Measurements from ENCODE around the gene LPCAT3.

The LPCAT3 gene

DNA sequence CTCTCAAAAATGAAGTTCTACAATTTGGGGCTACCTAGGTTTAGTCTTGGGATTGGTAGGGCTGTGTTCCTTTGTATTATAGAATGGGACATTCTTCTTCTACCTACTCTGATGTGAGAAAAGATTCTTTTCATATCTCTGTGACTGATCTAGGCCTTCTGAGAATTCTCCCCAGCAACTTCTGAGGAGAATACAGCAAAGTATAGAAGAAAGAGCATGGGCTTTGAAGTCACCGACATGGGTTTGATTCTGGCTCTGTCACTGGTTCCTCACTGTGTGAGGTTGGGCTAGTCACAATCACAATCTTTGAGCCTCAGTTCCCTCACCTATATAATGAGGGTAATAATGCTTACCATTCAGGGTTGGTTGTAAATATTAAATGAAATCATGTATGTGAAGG is 85.5 kb downstream of the LPCAT3 start:
- TF ChIP-seq EGR1 (IDR thresholded peaks at IDR 0.05) (no peak), REST (IDR thresholded peaks at IDR 0.05; ENCODE audit: low read depth) (no peak), ZBTB7A (IDR thresholded peaks at IDR 0.05; ENCODE audit: low read depth) (no peak), TAF1 (IDR thresholded peaks at IDR 0.05; ENCODE audit: low read depth) (no peak), FOXM1 (IDR thresholded peaks at IDR 0.05; ENCODE audit: borderline replicate concordance, low read depth) (no peak)
- TF ChIP-seq, protein P1, sequence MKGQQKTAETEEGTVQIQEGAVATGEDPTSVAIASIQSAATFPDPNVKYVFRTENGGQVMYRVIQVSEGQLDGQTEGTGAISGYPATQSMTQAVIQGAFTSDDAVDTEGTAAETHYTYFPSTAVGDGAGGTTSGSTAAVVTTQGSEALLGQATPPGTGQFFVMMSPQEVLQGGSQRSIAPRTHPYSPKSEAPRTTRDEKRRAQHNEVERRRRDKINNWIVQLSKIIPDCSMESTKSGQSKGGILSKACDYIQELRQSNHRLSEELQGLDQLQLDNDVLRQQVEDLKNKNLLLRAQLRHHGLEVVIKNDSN (IDR thresholded peaks at IDR 0.05), result no peak

GRCh38 chr12:6929466-6930452 is 88.5 kb downstream of the LPCAT3 start:
- TF ChIP-seq CREB1 (IDR thresholded peaks at IDR 0.05; ENCODE audit: low read depth), result no peak
- TF ChIP-seq REST (IDR thresholded peaks at IDR 0.05; ENCODE audit: low read depth), result no peak
- TF ChIP-seq, protein P1 (IDR thresholded peaks at IDR 0.05), result no peak
- TF ChIP-seq RAD21 (IDR thresholded peaks at IDR 0.05; ENCODE audit: low read depth), result no peak
- no peak for TF ChIP-seq CEBPB (IDR thresholded peaks at IDR 0.05)
- no peak for TF ChIP-seq FOXM1 (IDR thresholded peaks at IDR 0.05; ENCODE audit: borderline replicate concordance, low read depth)
- no peak for TF ChIP-seq TEAD4 (IDR thresholded peaks at IDR 0.05)
- no peak for TF ChIP-seq EGR1 (IDR thresholded peaks at IDR 0.05)
- no peak for TF ChIP-seq TCF12 (IDR thresholded peaks at IDR 0.05; ENCODE audit: low read depth)
- TF ChIP-seq EP300 (IDR thresholded peaks at IDR 0.05; ENCODE audit: borderline replicate concordance), result no peak
- no peak for TF ChIP-seq TAF1 (IDR thresholded peaks at IDR 0.05; ENCODE audit: low read depth)
- TF ChIP-seq YY1 (IDR thresholded peaks at IDR 0.05; ENCODE audit: low read depth), result no peak
- no peak for TF ChIP-seq MAX (IDR thresholded peaks at IDR 0.05)
- no peak for TF ChIP-seq NFIC (IDR thresholded peaks at IDR 0.05)

- TF ChIP-seq REST (IDR thresholded peaks at IDR 0.05; ENCODE audit: low read depth), result no peak
- TF ChIP-seq RAD21 (IDR thresholded peaks at IDR 0.05; ENCODE audit: low read depth), result no peak
- TF ChIP-seq TEAD4 (IDR thresholded peaks at IDR 0.05), result no peak
- TF ChIP-seq ZBTB7A (IDR thresholded peaks at IDR 0.05; ENCODE audit: low read depth), result peak; percentile 29
- TF ChIP-seq MAX (IDR thresholded peaks at IDR 0.05), result 0 out of 2 replicates have a peak, but pooled peaks have one; percentile 33
These were observed 89.4 kb downstream of the LPCAT3 start for GRCh38 chr12:6928703-6929407.

- TF ChIP-seq CREB1 (IDR thresholded peaks at IDR 0.05; ENCODE audit: low read depth) (no peak), YY1 (IDR thresholded peaks at IDR 0.05; ENCODE audit: low read depth) (0 out of 2 replicates have a peak, but pooled peaks have one; percentile 6), ZBTB7A (IDR thresholded peaks at IDR 0.05; ENCODE audit: low read depth) (peak; percentile 83), TAF1 (IDR thresholded peaks at IDR 0.05; ENCODE audit: low read depth) (peak; percentile 26; the same call in 1 of the 2 replicates)
These were observed 90.1 kb downstream of the LPCAT3 start for GRCh38 chr12:6928022-6928702.

Measured in Ishikawa (cell line).